ENCODE measurements around the gene PAFAH1B2.
A peak's percentile ranks its signal among the peaks of the same experiment; 100 is the strongest.
"Not testable (repeated sequence)": the region's sequence is repeated elsewhere in the genome, so short reads cannot be mapped to it uniquely, and the experiment has no call there.

PAFAH1B2 gene

DNA sequence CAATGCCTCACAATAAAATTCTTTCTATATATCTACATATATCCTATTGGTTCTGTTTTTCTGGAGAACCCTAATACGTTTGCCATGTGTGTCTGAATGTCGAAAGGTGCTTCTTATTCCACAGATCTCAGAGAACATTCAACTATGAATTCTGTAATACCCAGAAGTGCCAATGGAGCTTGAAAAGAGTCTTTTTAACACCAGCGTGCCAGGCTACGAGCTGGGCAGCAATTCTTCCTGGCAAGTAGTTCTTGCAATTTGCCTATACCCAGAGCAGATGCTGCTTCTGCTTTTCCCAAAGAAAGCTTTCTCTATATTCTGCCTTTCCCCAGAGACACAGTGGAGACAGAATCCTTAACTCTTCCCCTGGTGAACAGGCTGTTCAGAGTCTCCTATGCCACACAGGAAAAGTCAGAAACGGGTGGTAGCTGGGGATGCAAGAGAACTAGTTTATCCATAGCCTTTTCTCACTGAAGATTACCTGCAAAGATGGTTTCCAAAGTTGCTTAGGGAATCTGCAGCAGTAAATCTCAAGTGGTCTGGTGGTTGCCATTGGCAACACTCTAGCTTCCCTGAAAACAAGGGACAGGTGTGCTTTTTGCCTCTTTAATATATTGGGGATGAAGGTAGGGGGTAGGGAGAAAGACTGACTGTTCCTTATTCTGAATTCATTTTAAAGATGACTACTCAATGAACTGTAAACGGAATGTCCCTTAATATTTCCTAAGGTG is 16.8 kb upstream of the PAFAH1B2 start:
- peak; percentile 75 for DNase-seq (ENCODE audit: low spot score)

DNA sequence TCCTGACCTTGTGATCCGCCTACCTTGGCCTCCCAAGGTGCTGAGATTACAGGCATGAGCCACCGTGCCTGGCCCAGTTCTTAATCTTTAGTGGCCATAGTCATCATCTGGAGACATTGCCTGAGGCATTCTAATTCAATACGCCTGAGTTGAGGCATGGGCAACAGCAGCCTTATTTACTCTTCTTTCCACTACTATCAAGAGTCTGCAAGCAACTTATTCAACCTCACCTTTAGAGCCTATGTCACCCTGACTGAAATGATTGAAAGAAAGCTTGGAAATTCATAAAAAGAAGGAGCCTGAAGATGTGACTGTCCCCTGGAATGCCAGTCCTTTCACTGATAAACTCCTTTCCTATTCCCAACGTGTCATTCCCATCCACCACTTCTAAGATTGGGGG is 15.8 kb upstream of the PAFAH1B2 start:
- DNase-seq (ENCODE audit: low spot score) = no peak

DNA sequence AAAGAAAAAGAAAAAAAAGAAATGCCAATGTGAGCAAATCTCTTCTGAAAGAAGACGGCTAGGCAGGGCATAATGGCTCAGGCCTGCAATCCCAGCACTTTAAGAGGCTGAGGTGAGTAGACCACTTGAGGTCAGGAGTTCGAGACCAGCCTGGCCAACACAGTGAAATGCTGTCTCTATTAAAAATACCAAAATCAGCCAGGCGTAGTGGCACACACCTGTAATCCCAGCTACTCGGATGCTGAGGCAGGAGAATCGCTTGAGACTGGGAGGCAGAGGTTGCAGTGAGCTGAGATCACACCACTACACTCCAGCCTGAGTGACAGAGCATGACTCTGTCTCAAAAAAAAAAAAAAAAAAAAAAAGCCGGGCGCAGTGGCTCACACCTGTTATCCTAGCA is 13.7 kb upstream of the PAFAH1B2 start:
- not testable (repeated sequence) for DNase-seq (ENCODE audit: low spot score)

DNA sequence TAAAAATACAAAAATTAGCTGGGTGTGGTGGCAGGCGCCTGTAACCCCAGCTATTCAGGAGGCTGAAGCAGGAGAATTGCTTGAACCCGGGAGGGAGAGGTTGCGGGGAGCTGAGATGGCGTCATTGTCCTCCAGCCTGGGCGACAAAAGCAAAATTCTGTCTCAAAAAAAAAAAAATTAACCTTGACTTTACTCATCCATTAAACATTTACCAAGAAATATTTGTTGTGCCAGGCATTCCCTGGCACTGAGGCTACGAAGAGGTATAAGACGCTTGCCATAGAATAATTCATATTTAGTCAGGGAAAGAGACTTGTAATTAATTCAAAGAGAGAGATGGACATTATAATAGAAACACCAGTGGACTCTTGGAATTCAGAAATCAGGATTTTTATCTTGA is 13.2 kb upstream of the PAFAH1B2 start:
- DNase-seq (ENCODE audit: low spot score) = no peak

DNA sequence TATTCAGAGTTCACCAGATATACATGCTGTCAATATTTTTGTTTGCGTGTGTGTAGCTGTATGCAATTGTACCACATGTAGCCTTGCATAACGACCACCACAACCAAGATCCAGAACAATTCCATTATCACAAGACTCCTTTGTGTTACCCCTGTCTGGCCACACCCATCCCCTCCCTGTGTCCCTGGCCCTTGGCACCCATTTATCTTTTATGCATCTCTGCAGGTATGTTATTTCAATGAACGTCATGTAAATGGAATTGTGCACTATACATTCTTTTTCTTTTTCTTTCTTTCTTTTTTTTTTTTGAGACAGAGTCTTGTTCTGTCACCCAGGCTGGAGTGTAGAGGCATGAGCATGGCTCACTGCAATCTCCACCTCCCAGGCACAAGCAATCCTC is 9.7 kb upstream of the PAFAH1B2 start:
- DNase-seq (ENCODE audit: low spot score) = no peak

DNA sequence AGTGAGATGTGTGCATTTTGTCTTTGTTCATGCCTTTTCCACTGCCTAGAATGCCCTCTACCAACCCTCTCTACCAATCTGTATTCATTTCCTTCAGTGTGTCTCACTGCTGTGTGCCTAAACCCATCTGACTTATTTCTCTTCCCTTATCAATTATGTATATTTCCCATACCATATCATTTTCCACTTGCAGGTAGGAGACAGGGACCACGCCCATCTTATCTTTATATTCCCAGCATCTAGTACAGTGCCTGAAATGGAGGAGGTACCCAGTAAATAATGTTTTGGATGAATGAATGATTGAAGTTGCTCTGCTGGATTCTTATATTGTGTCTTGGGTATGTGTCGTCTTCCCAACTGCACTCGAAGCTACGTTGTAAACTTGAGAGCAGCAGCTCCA is 9.1 kb upstream of the PAFAH1B2 start:
- not testable (repeated sequence) for DNase-seq (ENCODE audit: low spot score)

DNA sequence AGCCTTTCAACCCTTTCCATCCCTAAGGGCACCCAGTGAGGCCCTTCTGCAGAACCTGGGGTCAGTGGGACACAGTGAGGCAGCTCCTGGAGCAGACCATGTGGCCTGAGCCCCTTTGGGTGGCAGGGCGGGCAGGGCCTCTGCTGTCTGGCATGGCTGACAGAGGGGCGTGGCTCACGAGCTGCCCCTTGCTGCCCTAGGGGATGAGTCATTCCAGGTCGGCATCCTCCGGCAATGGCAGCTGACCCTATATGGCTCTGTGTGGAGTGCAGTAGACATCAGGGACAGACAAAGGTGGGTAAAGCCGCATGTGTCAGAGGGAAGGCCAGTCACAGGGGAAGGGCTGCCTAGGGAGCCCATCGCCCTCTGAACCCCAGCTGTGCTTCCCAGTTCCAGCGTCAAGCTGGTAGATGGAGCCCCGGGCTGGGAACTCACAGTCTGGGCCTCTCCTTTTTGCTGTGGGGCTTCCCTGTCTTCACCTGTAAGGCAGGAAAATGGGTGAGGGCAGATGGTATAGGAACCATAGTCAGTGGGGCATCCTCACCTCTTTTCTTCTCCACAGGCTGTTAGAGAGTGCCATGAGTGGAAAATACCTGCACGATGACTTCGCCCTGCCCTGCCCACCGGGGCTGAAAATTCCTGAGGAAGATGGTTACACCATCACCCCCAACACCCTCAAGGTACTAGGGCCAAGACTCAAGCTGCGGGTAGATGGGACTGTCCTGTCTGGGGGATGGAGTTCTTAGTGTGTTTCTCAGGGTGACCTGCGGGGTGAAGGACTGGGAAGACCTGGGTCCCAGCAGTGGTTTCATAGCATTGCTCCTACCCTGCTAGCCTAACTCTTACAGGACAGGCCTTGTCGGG is 6.6 kb upstream of the PAFAH1B2 start:
- DNase-seq (ENCODE audit: low spot score) = not testable (repeated sequence)

DNA sequence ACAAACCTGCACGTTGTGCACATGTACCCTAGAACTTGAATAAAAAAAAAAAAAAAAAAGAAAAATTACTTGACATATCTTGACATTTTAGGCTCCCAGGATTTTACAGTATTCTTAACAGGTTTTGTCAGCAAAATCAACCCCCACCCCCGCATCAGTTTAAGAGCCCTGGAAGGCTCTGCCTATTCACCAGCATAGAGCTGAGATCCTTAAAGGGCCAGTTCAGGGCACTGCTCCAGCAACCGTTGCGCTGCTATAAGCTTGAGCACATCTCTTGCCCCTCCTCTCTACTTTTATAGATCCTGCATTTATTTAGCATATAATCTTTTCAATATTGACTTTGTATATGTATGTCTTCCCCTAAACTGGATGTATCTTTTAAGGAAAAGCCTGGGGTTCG is 697 bp upstream of the PAFAH1B2 start:
- peak; percentile 54 for DNase-seq (ENCODE audit: low spot score)

DNA sequence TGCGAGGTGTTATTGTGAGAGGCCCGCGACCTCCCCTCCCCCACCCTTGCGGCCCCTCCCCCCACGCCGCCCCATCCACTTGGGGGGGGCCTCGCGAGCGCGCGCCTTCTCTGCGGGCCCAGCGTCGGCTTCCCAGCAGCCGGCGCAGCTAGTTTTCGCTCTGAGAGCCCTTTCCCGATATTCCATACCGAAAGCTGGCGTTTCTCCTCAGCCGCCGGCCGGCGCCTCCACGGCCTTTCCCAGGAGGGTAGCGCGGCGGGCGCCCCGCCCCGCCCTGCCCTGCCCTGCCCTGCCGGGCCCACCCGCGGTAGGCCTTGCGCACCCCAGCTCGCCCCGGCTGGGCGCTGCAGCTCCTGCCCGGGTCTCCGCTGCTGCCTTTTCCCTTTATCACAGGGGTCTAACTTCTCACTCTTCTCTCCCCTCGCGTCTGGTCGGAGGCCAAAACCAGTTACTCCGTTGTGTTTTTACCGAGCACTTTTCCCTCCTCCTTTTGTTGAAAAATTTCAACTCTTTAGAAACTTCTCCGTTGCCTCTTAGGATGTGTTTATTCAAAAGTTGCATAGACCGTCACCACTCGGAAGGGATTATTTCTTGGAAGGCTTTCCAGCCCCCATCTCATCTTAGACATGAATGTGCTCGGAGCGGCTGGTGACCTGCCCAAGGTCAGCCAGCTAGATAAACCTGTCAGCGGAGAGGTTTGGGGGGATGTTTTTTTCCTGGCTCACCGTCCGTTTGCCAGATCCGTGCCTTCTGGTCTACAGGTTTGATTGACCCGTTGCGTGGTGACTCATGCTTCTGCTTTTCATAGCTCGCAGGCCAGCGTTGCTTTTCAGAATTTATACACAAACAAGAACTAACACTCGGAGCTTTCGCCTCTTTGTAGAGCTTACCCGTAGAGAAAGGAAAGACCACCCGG is 648 bp downstream of the PAFAH1B2 start:
- DNase-seq (ENCODE audit: low spot score) = peak; percentile 56

DNA sequence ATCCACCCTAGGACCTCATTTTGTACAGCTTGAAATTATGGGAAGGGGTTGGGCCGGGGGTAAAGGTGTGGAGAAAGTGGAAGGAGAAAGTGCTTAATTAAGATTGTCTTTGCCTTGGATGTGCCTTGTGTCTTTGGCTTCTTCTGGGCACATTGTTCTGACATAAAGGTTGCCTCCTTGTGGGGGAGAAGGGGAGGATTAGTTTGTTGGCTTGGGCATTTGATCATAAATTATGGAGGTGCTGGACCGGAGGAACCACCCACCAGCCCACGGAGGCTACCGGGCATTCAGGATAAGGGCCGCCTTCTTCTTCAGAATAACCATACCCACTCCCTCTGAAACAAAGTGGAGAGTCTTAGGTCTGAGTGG is 1.3 kb downstream of the PAFAH1B2 start:
- DNase-seq (ENCODE audit: low spot score) = peak; percentile 34

DNA sequence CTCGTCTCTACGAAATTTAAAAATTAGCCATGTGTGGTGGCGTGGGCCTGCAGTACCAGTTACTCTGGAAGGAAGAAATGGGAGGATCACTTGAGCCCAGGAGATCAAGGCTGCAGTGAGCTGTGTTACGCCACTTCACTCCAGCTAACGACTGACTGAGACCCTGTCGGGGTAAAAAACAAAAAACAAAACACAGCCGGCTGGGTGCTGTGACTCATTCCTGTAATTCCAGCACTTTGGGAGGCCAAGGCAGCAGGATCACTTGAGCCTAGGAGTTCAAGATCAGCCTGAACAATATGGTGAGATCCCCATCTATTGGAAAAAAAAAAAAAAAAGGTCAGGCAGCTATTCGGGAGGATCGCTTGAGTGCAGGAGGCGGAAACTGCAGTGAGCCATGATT is 2.4 kb downstream of the PAFAH1B2 start:
- DNase-seq (ENCODE audit: low spot score) = no peak

DNA sequence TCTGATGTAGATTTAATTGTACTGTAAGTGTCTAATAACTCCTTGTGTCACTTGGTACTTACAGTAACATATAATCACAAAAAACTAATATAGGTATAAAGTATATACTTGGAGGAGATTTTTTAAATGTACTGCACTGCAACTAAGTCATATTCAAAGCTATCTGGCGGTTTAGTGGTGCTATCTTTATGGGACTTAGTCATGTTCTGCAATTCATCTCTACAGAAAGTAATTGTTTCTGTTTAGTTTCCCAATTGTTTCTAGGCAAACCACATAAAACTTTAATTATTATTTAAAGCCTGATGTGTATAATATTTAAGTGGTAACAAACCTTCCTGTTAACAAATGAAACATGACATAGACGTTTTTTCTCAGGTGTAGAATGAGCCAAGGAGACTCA is 8.0 kb downstream of the PAFAH1B2 start:
- DNase-seq (ENCODE audit: low spot score) = no peak

DNA sequence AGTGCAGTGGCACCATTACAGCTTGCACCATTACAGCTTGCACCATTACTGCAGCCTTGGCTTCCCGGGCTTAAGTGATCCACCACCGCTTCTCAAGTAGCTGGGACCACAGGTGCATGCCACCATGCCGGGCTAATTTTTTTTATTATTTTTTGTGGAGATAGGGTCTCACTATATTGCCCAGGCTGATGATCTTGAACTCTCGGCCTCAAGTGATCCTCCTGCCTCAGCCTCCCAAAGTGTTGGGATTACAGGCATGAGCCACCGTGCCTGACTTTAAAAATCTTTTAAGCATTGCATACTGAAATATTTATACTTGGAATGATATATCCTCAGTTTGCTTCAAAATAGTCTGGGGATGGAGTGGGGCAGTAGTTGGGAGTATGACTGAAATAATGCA is 10.4 kb downstream of the PAFAH1B2 start:
- no peak for DNase-seq (ENCODE audit: low spot score)

DNA sequence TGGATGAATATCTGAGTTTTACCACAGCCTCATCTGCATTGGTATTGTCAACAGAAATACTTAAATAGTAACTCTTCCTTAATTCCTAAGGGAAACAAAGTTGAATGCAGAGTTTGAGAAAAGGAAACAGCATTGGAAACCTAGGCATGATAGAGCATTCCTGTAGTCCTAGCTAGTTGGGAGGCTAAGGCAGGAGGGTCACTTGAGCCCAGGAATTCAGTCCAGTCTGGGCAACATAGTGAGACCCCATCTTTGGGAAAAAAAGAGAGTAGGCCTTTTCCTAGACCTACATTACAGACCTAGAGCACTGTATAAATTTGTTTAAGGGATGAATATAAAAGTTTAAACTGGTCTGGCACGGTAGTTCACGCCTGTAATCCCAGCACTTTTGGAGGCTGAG is 13.4 kb downstream of the PAFAH1B2 start:
- DNase-seq (ENCODE audit: low spot score) = no peak

DNA sequence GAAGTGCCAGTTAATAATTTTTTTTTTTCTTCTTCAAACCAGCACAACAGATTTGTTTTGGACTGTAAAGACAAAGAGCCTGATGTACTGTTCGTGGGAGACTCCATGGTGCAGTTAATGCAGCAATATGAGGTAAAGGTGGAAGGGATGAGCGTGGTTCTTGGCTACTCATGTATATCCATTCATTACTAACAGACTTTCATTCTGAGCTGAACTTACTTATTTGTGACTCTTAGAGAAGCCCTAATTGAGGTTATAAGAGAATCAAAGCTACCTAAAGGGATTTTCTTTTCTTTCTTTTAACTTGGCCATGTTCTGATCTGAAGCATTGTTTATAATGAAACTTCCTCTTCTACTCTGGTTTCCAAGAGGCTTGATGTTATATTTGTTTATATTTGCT is 15.8 kb downstream of the PAFAH1B2 start:
- DNase-seq (ENCODE audit: low spot score) = no peak

DNA sequence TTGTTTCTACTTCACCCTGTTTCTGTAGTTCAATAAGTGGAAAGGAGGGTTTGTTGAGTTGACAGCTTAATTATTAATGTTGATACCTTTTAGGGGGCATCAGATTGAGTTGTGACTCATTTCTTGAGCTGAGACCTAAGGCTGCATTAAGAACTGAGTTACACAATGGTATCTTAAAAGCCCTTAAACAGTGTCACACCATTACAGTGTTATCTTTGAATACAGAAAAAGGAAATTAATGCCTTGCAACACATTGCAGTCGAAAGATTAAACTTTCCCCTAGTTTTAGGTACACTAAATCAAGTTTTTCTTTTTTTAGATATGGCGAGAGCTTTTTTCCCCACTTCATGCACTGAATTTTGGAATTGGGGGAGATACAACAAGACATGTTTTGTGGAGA is 16.7 kb downstream of the PAFAH1B2 start:
- DNase-seq (ENCODE audit: low spot score) = no peak

DNA sequence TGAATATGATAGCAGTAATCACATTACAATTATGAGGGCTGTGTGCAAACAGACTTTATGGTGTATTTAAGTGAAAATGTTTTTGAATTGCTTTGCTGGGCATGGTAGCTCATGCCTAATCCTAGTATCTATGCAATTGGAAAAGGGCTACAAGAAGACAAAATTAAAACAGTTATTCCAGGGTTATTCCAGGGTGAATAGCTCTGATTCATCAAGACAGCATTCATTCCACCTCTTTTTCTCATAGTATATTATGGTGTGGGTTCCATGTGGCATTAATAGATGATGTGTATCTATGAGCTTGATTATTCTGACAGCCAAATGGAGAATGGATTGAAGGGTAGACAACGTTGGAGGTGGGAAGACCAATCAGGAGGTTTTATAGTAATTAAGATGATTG is 22.4 kb downstream of the PAFAH1B2 start:
- DNase-seq (ENCODE audit: low spot score) = no peak

DNA sequence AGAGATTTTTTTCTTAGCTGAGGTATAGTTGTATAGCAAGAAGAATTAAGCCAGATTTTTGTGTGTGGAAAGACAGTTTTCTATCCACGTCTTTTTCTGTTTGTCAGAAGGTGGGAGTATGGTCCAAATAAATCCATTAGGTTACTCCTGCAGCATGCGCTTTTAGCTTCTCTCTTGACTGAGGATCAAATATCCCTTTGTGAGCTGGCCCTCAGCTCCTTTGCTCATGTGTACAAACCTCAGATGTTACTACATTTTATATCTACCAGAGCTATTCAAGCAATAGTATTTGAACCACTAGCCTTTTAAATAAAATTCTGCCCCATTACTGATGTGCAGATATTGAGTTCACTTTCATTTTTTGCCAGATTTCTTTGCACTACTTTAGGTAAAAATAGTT is 25.6 kb downstream of the PAFAH1B2 start:
- DNase-seq (ENCODE audit: low spot score) = no peak

DNA sequence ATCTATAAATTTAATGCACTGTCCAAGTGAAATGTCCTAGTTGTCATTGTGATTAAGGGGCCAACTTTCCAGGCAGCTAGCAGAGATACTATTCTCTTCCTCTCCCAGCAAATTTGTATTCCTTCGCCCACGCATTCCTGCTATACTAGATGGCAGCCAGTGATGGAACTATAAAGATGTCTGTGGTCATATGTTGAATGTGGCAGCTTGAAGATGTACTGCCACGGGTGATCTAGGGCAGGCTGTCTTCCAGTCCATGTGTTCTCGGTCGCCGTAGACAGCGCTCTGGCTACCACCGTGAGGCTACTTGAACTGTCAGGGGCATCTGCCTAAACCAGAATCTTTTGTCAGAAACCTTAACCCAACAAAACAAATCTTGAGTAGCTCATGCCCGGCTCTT is 26.1 kb downstream of the PAFAH1B2 start:
- no peak for DNase-seq (ENCODE audit: low spot score)

DNA sequence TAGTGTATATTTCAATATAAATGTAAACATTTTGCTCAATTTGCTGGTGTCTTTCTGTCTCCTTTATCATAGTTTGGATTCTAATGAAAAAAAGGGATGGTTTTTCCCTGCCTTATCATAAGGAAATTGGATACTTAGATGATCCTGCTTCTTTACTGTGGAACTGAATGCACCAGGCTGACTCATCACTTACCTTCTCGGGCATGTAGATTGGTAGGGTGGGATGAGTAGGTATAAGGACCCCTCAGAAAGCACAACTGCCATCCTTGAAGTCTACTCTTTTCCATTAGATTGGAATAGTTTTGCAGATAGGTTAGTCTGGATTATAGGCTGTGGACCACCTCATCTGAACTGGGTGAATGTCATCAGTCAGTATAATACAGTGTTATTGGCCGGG is 26.9 kb downstream of the PAFAH1B2 start:
- no peak for DNase-seq (ENCODE audit: low spot score)

DNA sequence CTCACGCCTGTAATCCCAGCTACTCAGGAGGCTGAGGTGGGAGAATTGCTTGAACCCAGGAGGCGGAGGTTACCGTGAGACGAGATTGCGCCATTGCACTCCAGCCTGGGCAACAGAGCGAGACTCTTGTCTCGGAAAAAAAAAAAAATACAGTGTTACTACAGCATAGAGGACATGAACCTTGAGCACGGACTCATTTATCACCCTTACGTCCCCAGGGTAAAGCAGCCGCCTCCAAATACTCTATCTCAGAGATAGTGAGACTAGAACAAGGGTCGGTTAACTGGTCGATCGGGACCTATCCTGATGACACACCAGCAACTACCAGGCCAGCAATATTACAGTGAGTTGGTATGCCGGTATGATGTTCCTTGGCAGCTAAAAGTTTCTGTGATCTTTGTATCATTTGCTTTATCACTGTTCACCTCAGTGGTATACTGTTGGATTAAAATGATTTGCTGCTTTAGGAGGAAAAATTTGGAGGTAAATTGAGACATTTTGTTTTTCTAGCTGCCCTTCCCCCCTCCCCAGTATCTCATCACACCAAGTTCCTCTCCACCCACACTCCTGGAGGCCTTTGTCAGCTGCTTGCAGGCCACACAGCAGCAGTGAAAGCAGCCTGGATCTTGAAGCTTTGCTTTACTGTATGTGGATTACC is 27.4 kb downstream of the PAFAH1B2 start:
- no peak for DNase-seq (ENCODE audit: low spot score)

Data from pons (tissue), 1 donor.